Esophagus squamous epithelium (tissue), 4 donors: ENCODE measurements around the gene RECK.

ENCODE experiments used
- CTCF ChIP-seq, 6 experiments: fragments of 450-650 bp in 4 of 6; fragments of 200-600 bp in 2 of 6; sonication (generic) in 2 of 6; IDR thresholded peaks; one replicate each; pipeline ENCODE4 v1.5.1; 2016 to 2019; ENCODE audit warnings: antibody characterized with exemption in 6 of 6, mild to moderate bottlenecking in 4 of 6, moderate library complexity in 4 of 6
- POLR2A ChIP-seq, 4 donors: fragments of 450-650 bp; IDR thresholded peaks; one replicate each; pipeline ENCODE4 v1.6.1; 2017; ENCODE audit warnings: antibody characterized with exemption in 4 of 4, mild to moderate bottlenecking in 4 of 4, moderate library complexity in 3 of 4

GRCh38 chr9:36099718-36100117, 63.0 kb downstream of the RECK start:
- TF ChIP-seq CTCF (IDR thresholded peaks at IDR 0.05) = no peak
- TF ChIP-seq POLR2A (IDR thresholded peaks at IDR 0.05) = no peak
